ENCODE data around the gene NAT8L.

NAT8L gene

GRCh38 chr4:2058264-2059045, 672 bp upstream of the NAT8L start:
- Histone ChIP-seq H3K9ac (ENCODE audit: low read length in 2 of 2) (no peak overlapping the region), H3K4me1 (ENCODE audit: control insufficient read depth, insufficient read depth, low read length) (peaks cover 7% of the 10 kb centered on the region), H3K36me3 (ENCODE audit: control insufficient read depth in 2 of 2, insufficient read depth in 2 of 2, low read length in 2 of 2) (no peaks in the 10 kb centered on the region), H3K4me3 (ENCODE audit: low read length in 2 of 2) (peak overlapping the region in 1 of 2 donors; percentile 49), H3K27me3 (ENCODE audit: control insufficient read depth in 1 of 2, insufficient read depth in 2 of 2, low read length in 2 of 2) (peaks cover 15 to 29% of the 10 kb centered on the region in 2 donors), H3K9me3 (ENCODE audit: control insufficient read depth in 2 of 2, low read length in 2 of 2) (no peaks in the 10 kb centered on the region), H3K27ac (ENCODE audit: low read length) (no peak overlapping the region)

DNA sequence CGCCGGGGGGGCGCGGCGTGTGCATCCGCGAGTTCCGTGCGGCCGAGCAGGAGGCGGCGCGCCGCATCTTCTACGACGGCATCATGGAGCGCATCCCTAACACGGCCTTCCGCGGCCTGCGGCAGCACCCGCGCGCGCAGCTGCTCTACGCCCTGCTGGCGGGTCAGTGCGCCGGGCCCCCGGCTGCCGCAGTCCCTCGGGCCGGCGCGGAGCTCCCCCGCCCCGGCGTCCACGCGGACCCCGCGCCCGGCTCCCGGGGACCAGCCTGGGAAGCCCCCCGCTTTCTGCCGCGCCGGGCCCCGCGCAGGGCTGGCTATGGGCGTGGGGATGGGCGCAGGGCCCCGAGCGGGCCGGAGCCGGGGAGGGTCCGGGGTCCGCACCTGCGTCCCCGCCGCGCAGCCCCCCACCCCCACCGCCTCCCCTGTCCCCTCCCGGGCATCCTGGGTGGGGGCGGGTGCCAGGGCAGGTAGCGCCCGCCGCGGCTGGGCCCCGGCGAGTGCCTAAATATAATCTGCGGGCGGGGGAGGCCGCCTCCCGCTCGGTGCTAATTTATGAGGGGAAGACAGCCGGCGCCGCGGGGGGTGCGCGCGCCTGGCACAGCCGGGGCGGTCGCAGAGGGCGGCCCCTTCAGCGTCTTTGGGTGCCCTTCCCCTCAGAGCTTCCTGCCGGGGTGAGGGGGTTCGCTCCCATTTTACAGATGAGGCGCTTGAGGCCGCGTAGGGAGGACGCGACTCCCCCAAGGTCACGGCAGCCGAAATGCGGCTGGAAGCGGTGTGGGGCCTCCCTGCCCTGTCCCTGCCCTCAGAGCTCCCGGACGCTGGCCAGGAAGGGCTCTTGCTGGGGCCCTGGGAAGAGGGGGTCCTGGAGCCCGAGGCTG, 837 bp downstream of the NAT8L start:
- Histone ChIP-seq H3K4me1 (ENCODE audit: control insufficient read depth, insufficient read depth, low read length) (peaks cover 7% of the 10 kb centered on the region), H3K27ac (ENCODE audit: low read length) (no peak overlapping the region), H3K9me3 (ENCODE audit: control insufficient read depth in 2 of 2, low read length in 2 of 2) (no peaks in the 10 kb centered on the region), H3K9ac (ENCODE audit: low read length in 2 of 2) (no peak overlapping the region), H3K27me3 (ENCODE audit: control insufficient read depth in 1 of 2, insufficient read depth in 2 of 2, low read length in 2 of 2) (peaks cover 12 to 29% of the 10 kb centered on the region in 2 donors), H3K4me3 (ENCODE audit: low read length in 2 of 2) (no peak overlapping the region), H3K36me3 (ENCODE audit: control insufficient read depth in 2 of 2, insufficient read depth in 2 of 2, low read length in 2 of 2) (no peaks in the 10 kb centered on the region)

GRCh38 chr4:2060611-2061185, 1.6 kb downstream of the NAT8L start:
- Histone ChIP-seq H3K9ac (ENCODE audit: low read length in 2 of 2) (no peak overlapping the region), H3K9me3 (ENCODE audit: control insufficient read depth in 2 of 2, low read length in 2 of 2) (no peaks in the 10 kb centered on the region), H3K4me1 (ENCODE audit: control insufficient read depth, insufficient read depth, low read length) (peaks cover 7% of the 10 kb centered on the region), H3K4me3 (ENCODE audit: low read length in 2 of 2) (no peak overlapping the region), H3K27ac (ENCODE audit: low read length) (no peak overlapping the region), H3K27me3 (ENCODE audit: control insufficient read depth in 1 of 2, insufficient read depth in 2 of 2, low read length in 2 of 2) (peaks cover 12 to 29% of the 10 kb centered on the region in 2 donors), H3K36me3 (ENCODE audit: control insufficient read depth in 2 of 2, insufficient read depth in 2 of 2, low read length in 2 of 2) (no peaks in the 10 kb centered on the region)

- Histone ChIP-seq H3K4me1 (ENCODE audit: control insufficient read depth, insufficient read depth, low read length) (peaks cover 7% of the 10 kb centered on the region), H3K9me3 (ENCODE audit: control insufficient read depth in 2 of 2, low read length in 2 of 2) (no peaks in the 10 kb centered on the region), H3K4me3 (ENCODE audit: low read length in 2 of 2) (no peak overlapping the region), H3K36me3 (ENCODE audit: control insufficient read depth in 2 of 2, insufficient read depth in 2 of 2, low read length in 2 of 2) (no peaks in the 10 kb centered on the region), H3K27ac (ENCODE audit: low read length) (no peak overlapping the region), H3K9ac (ENCODE audit: low read length in 2 of 2) (no peak overlapping the region), H3K27me3 (ENCODE audit: control insufficient read depth in 1 of 2, insufficient read depth in 2 of 2, low read length in 2 of 2) (peaks cover 9 to 29% of the 10 kb centered on the region in 2 donors)
These were observed 2.3 kb downstream of the NAT8L start for GRCh38 chr4:2061186-2062131.

GRCh38 chr4:2062168-2062807, 3.2 kb downstream of the NAT8L start:
- Histone ChIP-seq H3K9me3 (ENCODE audit: control insufficient read depth in 2 of 2, low read length in 2 of 2) (no peaks in the 10 kb centered on the region), H3K27me3 (ENCODE audit: control insufficient read depth in 1 of 2, insufficient read depth in 2 of 2, low read length in 2 of 2) (peaks cover 9 to 27% of the 10 kb centered on the region in 2 donors), H3K9ac (ENCODE audit: low read length in 2 of 2) (no peak overlapping the region), H3K4me1 (ENCODE audit: control insufficient read depth, insufficient read depth, low read length) (peaks cover 7% of the 10 kb centered on the region), H3K36me3 (ENCODE audit: control insufficient read depth in 2 of 2, insufficient read depth in 2 of 2, low read length in 2 of 2) (no peaks in the 10 kb centered on the region), H3K4me3 (ENCODE audit: low read length in 2 of 2) (no peak overlapping the region), H3K27ac (ENCODE audit: low read length) (no peak overlapping the region)

DNA sequence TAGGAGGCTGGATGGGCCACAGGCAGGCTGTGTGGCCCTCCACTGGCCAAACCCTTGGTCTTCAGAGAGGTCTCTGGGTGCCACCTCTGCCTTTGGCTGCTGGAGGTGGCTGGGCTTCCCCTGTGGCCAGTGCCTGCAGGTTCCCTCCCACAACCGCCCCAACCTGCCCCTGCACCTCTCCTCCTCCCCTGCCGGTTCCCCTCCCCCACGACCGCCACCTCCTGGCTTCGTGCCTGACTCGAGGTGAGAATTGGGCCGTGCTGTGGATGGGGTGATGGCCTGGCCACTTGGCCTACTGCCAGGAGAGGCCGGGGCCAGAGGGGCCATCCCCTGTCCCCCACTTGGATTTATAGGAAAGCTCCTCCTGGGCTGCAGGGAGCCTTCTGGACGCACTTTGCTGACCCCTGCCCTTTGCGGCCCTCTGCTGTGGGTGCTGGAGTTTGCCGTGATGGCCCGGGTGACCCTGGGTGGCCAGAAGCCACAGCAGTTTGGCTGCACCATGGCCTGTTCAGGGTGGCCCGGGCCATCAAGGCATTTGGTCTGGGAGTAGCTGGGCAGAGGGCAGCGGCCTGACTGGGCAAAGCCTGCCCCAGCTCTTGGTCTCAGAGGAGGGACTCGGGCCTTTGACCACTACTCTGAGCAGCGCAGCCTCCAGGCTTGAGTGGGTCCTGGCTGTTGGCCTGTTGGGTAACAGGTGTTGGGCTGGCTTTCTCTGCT, 3.8 kb downstream of the NAT8L start:
- no peak overlapping the region for H3K4me3 ChIP-seq (ENCODE audit: low read length in 2 of 2)
- H3K27ac ChIP-seq (ENCODE audit: low read length) = no peak overlapping the region
- H3K4me1 ChIP-seq (ENCODE audit: control insufficient read depth, insufficient read depth, low read length) = peaks cover 7% of the 10 kb centered on the region
- peaks cover 6 to 21% of the 10 kb centered on the region in 2 donors for H3K27me3 ChIP-seq (ENCODE audit: control insufficient read depth in 1 of 2, insufficient read depth in 2 of 2, low read length in 2 of 2)
- H3K36me3 ChIP-seq (ENCODE audit: control insufficient read depth in 2 of 2, insufficient read depth in 2 of 2, low read length in 2 of 2) = no peaks in the 10 kb centered on the region
- no peak overlapping the region for H3K9ac ChIP-seq (ENCODE audit: low read length in 2 of 2)
- no peaks in the 10 kb centered on the region for H3K9me3 ChIP-seq (ENCODE audit: control insufficient read depth in 2 of 2, low read length in 2 of 2)

DNA sequence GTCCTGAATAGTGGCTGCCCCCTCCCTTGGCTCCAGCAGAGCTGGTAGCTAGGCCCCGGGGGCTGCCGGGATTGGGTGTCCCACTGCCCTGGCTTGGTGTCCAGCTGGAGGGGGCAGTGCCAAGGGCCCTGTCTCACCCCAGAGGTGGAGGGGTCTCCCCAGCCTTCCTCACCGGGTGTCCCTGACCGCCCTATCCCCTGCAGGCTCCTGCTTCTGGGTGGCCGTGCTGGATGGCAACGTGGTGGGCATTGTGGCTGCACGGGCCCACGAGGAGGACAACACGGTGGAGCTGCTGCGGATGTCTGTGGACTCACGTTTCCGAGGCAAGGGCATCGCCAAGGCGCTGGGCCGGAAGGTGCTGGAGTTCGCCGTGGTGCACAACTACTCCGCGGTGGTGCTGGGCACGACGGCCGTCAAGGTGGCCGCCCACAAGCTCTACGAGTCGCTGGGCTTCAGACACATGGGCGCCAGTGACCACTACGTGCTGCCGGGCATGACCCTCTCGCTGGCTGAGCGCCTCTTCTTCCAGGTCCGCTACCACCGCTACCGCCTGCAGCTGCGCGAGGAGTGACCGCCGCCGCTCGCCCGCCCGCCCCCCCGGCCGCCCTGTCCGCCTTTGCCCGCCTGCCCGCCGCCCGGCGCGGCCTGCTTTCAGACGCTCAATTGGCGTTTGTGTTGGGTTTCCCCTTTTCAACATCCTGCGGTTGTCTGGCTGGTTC, 4.6 kb downstream of the NAT8L start:
- Histone ChIP-seq H3K36me3 (ENCODE audit: control insufficient read depth in 2 of 2, insufficient read depth in 2 of 2, low read length in 2 of 2) (no peaks in the 10 kb centered on the region), H3K27me3 (ENCODE audit: control insufficient read depth in 1 of 2, insufficient read depth in 2 of 2, low read length in 2 of 2) (peaks cover 9 to 17% of the 10 kb centered on the region in 2 donors), H3K9me3 (ENCODE audit: control insufficient read depth in 2 of 2, low read length in 2 of 2) (no peaks in the 10 kb centered on the region), H3K9ac (ENCODE audit: low read length in 2 of 2) (no peak overlapping the region), H3K4me3 (ENCODE audit: low read length in 2 of 2) (no peak overlapping the region), H3K4me1 (ENCODE audit: control insufficient read depth, insufficient read depth, low read length) (peaks cover 2% of the 10 kb centered on the region), H3K27ac (ENCODE audit: low read length) (no peak overlapping the region)

- no peak overlapping the region for H3K9ac ChIP-seq (ENCODE audit: low read length in 2 of 2)
- peaks cover 2% of the 10 kb centered on the region for H3K4me1 ChIP-seq (ENCODE audit: control insufficient read depth, insufficient read depth, low read length)
- peaks cover 10 to 17% of the 10 kb centered on the region in 2 donors for H3K27me3 ChIP-seq (ENCODE audit: control insufficient read depth in 1 of 2, insufficient read depth in 2 of 2, low read length in 2 of 2)
These were observed 5.3 kb downstream of the NAT8L start for GRCh38 chr4:2064276-2064991.

More at GRCh38 chr4:2064276-2064991, 5.3 kb downstream of the NAT8L start:
- no peaks in the 10 kb centered on the region for H3K9me3 ChIP-seq (ENCODE audit: control insufficient read depth in 2 of 2, low read length in 2 of 2)
- no peaks in the 10 kb centered on the region for H3K36me3 ChIP-seq (ENCODE audit: control insufficient read depth in 2 of 2, insufficient read depth in 2 of 2, low read length in 2 of 2)
- no peak overlapping the region for H3K27ac ChIP-seq (ENCODE audit: low read length)
- H3K4me3 ChIP-seq (ENCODE audit: low read length in 2 of 2) = no peak overlapping the region

Data from stomach smooth muscle (tissue), 2 donors.